Calu3 (cell line): Measurements from ENCODE around the gene TMEM260. TPM values are rescaled to one million over a fixed set of nuclear protein-coding genes. Genes with fewer than 3 reads are reported as not detected.

Experiments used
- BruUV-seq: library from RNA; stranded (reverse); fragments of 400-500 nt; replicated peaks from 2 replicates; lab custom pipeline; 2021; lab: Mats Ljungman, UMichigan
- CTCF ChIA-PET: fragments of 300-600 bp; sonication (Branson Sonifier 250); formaldehyde crosslinking; loops from one replicate; lab custom pipeline; 2022; ENCODE audit warnings: antibody characterized with exemption; lab: Charles Lee
- DNase-seq: peaks from one replicate; pipeline ENCODE4 v3.0.0; 2022
- H3K27ac Mint-ChIP-seq: one replicate; pipeline ENCODE4 v1.8.0; 2022; ENCODE audit warnings: mixed read lengths; ENCODE audit not compliant: unreplicated experiment
- H3K27me3 Mint-ChIP-seq: one replicate; pipeline ENCODE4 v1.8.0; 2022; ENCODE audit warnings: mixed read lengths; ENCODE audit not compliant: unreplicated experiment
- H3K36me3 Mint-ChIP-seq: one replicate; pipeline ENCODE4 v1.8.0; 2022; ENCODE audit warnings: mild to moderate bottlenecking, moderate library complexity, mixed read lengths; ENCODE audit not compliant: insufficient read depth, unreplicated experiment
- H3K4me1 Mint-ChIP-seq: one replicate; pipeline ENCODE4 v1.8.0; 2022; ENCODE audit warnings: mild to moderate bottlenecking, low read depth, mixed read lengths; ENCODE audit not compliant: unreplicated experiment
- H3K4me3 Mint-ChIP-seq: one replicate; pipeline ENCODE4 v1.8.0; 2022; ENCODE audit warnings: mild to moderate bottlenecking, low read depth, moderate library complexity, mixed read lengths; ENCODE audit not compliant: unreplicated experiment
- H3K9me3 Mint-ChIP-seq: one replicate; pipeline ENCODE4 v1.8.0; 2022; ENCODE audit warnings: low read depth, mixed read lengths; ENCODE audit not compliant: unreplicated experiment
- CTCF ChIP-seq: fragments of 200-600 bp; IDR thresholded peaks from one replicate; pipeline ENCODE4 v1.8.0; 2022; ENCODE audit warnings: antibody characterized with exemption; ENCODE audit not compliant: unreplicated experiment
- intact Hi-C: fragments of 100-400 bp; cut with micrococcal nuclease; formaldehyde crosslinking; loops from one replicate; pipeline ENCODE4 v1.10.0; 2022; ENCODE audit not compliant: unreplicated experiment
- total RNA-seq: library from RNA; stranded (reverse); gene quantifications from 2 replicates; pipeline ENCODE4 v1.2.3, GENCODE V29; 2022

Gene TMEM260
- total RNA-seq, 1 experiment from 2014 or later = 18.3 TPM

- CTCF ChIA-PET = no interaction called here
- no peak for TF ChIP-seq CTCF
- H3K27me3 Mint-ChIP-seq = no peaks in the 10 kb centered on the region
- intact Hi-C loops = loop anchor here (10.0 kb wide), 1 partner anchor 235 kb away; no protein-coding TSS in a partner anchor
- H3K4me3 Mint-ChIP-seq = no peak overlapping the region
- H3K36me3 Mint-ChIP-seq = no peaks in the 10 kb centered on the region
- H3K9me3 Mint-ChIP-seq = no peaks in the 10 kb centered on the region
- no peaks in the 10 kb centered on the region for H3K4me1 Mint-ChIP-seq
- DNase-seq = no peak
- no TSS peak for BruUV-seq
- no peak overlapping the region for H3K27ac Mint-ChIP-seq
These were observed 70.5 kb downstream of the TMEM260 start for GRCh38 chr14:56650048-56650447.

DNA sequence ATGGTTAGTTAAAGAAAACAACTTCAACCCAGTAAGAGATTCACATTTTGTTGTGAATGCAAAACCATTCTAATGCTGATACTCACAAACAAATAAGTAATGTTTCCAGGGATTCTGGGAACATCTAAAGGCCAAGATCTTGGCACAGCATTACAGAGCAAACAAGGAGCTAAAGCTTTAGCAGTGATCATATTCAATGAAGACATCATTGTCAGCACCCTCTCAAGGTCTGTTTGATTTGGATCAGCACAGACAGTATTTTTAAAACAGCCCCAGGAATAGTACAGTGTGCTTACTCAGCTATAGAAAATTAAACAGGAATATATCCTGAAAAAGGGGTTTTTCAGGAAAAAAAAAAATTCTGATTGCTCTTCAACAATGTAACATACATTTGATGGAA, 71.4 kb downstream of the TMEM260 start:
- H3K4me3 Mint-ChIP-seq = no peak overlapping the region
- H3K27ac Mint-ChIP-seq = no peak overlapping the region
- no peak for TF ChIP-seq CTCF
- no TSS peak for BruUV-seq
- H3K4me1 Mint-ChIP-seq = no peaks in the 10 kb centered on the region
- intact Hi-C loops = loop anchor here (10.0 kb wide), 1 partner anchor 234 kb away; no protein-coding TSS in a partner anchor
- H3K27me3 Mint-ChIP-seq = no peaks in the 10 kb centered on the region
- DNase-seq = no peak
- no peaks in the 10 kb centered on the region for H3K36me3 Mint-ChIP-seq
- H3K9me3 Mint-ChIP-seq = no peaks in the 10 kb centered on the region
- CTCF ChIA-PET = no interaction called here

GRCh38 chr14:56657604-56658003, 78.0 kb downstream of the TMEM260 start:
- no peaks in the 10 kb centered on the region for H3K9me3 Mint-ChIP-seq
- no peak for DNase-seq
- H3K27me3 Mint-ChIP-seq = no peaks in the 10 kb centered on the region
- H3K36me3 Mint-ChIP-seq = no peaks in the 10 kb centered on the region
- no peak overlapping the region for H3K4me3 Mint-ChIP-seq
- BruUV-seq = no TSS peak
- intact Hi-C loops = loop anchor here (5.0 to 10.0 kb wide), 2 partner anchors 227 to 410 kb away; no protein-coding TSS in a partner anchor
- H3K4me1 Mint-ChIP-seq = no peaks in the 10 kb centered on the region
- H3K27ac Mint-ChIP-seq = no peak overlapping the region
- CTCF ChIA-PET = interaction anchor here (0.5 to 0.6 kb wide), 3 partner anchors 49 to 233 kb away, joined by 4 to 5 read pairs (median 5); no protein-coding TSS in a partner anchor
- TF ChIP-seq CTCF = no peak

DNA sequence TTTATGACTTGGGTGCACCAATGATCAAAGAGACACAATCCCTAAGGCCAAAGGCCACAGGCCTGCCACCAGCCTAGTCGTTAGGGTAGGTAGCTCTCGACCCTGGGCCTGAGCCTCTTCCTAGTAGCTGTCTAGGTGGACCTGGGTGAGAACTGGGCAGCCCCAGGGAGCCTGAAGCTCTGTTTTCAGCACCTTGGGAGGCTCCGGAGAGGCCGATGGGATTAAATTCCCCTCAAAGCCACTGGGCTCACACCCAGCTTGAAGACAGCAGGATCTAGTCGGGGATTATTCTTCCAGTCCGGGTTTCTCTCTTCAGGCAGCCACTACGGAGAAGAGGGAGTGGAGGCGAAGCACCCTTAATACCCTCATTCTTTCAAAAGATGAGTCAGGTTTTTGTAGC, 79.8 kb downstream of the TMEM260 start:
- intact Hi-C loops = loop anchor here (5.0 to 10.0 kb wide), 2 partner anchors 225 to 408 kb away; no protein-coding TSS in a partner anchor
- no peak for TF ChIP-seq CTCF
- Mint-ChIP-seq H3K27ac (no peak overlapping the region), H3K27me3 (no peaks in the 10 kb centered on the region), H3K9me3 (no peaks in the 10 kb centered on the region), H3K4me1 (no peaks in the 10 kb centered on the region), H3K4me3 (no peak overlapping the region), H3K36me3 (no peaks in the 10 kb centered on the region)
- no TSS peak for BruUV-seq
- CTCF ChIA-PET = no interaction called here
- no peak for DNase-seq
